Measurements from ENCODE around the gene WDR27. TPM values are rescaled to one million over a fixed set of nuclear protein-coding genes. Genes with fewer than 3 reads are reported as not detected.
A peak's percentile ranks its signal among the peaks of the same experiment; 100 is the strongest.
"Not testable (repeated sequence)": the region's sequence is repeated elsewhere in the genome, so short reads cannot be mapped to it uniquely, and the experiment has no call there.

Gene WDR27
- total RNA-seq, 1 donor from 2014 or later = 35.4 TPM

DNA sequence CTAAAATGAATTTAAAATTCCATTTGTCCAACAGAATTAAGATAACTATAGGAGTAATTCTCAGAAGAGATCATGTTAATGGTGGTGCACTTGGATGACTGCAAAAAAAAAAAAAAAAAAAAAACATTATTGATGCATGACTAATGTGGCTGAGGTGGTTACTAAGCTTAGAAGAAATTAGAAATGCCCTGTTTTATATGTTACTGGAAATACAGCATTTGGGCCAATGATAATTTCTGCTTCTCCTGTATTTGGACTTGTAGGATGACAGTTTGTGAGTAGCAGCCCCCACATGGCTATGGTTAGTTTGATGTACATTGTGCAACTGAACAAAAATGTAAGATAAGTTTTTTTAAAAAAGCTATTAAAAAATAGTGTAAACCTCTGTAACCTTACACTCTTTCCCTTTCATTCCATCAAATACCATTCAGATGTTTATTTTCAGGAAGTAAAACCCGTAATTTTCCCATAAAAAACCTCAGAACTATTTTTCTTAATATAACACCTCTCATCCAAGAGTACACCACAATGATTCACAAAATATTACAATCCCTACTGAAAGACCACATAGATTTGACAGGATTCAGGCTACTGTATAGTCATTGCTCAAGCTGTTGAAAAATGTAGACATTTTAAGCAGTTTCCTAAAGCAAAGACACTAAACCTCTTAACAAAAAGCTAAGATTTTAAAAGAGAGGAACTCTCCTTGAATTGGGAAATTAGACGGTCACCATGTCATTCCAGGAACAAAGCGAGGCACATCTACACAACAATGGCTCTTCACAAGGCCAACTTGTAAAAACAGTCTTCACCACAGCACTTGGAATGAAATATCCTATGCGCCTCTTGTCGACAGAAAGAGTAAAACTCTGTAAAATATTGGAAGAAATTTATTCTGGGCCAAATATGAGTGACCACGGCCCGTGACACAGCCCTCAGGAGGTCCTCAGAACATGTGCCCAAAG is 83.0 kb downstream of the WDR27 start:
- peak; percentile 28 for DNase-seq (ENCODE audit: low read depth)

DNA sequence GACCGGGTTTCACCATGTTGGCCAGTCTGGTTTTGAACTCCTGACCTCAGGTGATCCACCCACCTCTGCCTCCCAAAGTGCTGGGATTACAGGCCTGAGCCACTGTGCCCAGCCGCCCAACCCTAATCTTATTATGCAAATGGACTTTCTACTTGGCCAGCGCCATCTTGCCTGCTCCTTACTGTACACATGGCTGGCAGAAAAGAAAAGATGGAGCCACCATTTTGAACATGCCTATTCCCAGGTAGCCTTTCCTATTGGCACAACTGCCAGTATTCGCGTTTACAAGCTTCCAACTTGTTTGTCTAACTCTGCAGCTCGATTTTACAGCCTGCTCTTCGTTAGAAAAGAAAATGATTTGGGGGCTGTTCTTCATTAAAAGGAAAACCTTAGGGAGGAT is 84.3 kb downstream of the WDR27 start:
- DNase-seq (ENCODE audit: low read depth) = no peak

DNA sequence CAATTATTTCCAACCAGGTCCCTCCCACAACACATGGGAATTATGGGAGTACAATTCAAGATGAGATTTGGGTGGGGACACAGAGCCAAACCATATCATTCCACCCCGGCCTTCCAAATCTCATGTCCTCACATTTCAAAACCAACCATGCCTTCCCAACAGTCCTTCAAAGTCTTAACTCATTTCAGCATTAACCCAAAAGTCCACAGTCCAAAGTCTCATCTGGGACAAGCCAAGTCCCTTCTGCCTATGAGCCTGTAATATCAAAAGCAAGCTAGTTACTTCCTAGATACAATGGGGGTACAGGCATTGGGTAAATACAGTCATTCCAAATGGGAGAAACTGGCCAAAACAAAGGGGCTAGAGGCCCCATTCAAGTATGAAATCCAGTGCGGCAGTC is 93.2 kb downstream of the WDR27 start:
- DNase-seq (ENCODE audit: low read depth) = not testable (repeated sequence)

DNA sequence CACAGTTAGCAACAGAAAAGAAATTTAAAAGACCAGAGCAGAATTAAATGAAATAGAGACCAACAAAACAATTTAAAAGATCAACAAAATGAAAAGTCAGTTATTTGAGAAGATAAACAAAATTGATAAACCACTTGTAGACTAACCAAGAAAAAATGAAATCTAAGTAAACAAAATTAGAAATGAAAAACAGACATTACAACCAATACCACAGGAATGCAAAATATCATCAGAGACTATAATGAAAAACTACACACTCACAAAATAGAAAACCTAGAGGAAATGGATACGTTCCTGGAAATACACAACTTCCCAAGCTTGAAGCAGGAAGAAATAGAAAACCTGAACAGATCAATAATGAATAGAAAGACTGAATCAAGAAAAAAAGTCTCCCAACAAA is 97.8 kb downstream of the WDR27 start:
- DNase-seq (ENCODE audit: low read depth) = no peak

DNA sequence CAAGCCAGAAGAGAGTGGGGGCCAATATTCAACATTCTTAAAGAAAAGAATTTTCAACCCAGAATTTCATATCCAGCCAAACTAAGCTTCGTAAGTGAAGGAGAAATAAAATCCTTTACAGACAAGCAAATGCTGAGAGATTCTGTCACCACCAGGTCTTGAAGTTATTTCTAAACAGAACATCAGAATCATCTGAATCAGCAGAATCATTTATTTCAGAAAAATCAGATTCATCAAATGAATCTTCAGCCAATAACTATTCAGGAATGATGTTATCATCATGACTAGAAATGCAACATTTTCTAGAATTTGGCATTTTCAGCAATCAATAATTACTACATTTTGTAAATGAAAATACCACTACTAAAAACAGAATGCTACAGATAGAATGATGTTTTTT is 100.7 kb downstream of the WDR27 start:
- DNase-seq (ENCODE audit: low read depth) = not testable (repeated sequence)

DNA sequence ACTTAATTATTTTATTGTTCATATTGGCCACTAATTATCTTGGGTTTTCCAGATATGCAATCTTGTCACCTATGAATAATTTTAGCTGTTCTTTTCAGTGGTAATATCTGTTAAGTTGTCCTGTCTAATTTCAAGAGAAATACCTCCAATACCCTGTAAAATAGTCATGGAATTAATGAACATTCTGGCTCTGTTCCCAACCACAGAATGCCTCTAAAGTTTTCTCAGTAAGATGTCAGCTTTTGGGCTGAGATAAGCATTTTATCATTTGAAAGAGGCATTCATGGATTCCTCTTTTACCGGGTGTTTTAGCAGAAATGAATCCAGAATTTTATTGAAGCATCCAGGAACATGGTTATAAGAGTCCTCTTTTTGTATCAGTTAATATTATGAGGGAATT is 109.3 kb downstream of the WDR27 start:
- DNase-seq (ENCODE audit: low read depth) = peak; percentile 62

DNA sequence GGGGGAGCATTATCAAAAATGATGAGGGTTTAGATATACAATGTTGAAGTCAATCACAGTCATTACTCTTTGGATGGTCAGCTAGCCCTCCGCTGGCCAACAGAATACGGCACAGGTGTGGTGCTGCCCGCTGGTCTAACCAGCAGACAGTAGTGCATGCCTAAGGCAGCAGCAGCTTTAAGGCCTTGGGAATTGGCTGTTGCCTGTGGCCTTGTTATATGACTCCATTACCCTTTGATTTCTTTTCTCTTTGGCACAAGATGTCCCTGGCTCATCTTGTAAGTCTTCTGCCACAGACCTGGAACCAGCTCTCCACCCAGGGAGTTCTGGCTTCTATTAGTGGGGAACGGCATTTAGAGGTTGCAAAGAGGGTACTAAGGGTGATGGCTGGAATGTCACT is 110.2 kb downstream of the WDR27 start:
- DNase-seq (ENCODE audit: low read depth) = no peak

DNA sequence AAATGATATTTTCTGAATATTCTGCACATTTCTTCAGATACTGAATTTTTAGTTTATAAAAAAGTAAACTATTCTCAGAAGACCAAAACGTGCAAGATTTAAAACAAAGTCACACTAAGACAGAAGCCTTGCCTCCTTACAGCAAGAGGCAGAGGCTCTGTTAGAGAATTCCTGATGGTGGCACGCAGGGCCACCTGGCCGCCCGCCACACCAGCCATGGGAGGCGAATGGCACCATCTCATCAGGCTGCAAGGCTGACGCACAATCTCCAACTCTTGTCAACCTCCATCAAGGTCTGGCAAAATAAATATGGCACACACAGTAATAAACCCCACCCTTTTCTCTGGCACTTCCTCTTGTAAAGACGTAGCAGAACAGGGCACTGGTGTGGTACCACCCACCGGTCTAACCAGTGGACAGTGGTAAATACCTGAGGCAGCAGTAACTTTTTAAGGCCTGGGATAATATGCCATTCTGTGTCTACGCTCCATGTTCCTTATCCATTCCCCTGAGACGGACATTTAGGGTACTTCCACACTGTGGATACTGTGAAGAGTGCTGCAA is 111.4 kb downstream of the WDR27 start:
- DNase-seq (ENCODE audit: low read depth) = no peak

DNA sequence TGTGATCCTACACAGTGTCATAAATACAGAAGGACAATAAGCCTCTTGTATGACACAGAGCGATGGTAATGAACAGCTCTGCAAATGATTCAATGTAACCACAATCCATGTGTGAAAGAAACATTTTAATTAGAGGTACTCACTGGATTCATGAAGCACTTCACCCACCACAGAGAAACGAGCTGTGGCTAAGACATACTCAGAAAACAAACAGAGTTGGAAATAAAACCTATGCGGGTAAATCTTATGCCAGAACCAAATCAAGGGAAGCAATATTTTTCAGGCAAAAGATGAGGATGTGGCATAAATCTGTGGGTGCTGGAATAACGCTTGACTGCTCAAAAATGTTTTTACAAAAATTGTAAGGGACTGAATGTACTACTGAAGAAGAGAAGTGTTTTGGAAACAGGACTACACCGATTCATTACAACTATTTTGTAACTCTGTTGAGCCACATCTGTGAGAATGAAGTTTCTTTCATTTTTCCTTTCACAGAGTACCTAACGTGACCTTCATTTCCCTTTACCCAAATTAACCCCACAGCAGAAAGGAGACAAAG is 112.1 kb downstream of the WDR27 start:
- DNase-seq (ENCODE audit: low read depth) = peak; percentile 74

DNA sequence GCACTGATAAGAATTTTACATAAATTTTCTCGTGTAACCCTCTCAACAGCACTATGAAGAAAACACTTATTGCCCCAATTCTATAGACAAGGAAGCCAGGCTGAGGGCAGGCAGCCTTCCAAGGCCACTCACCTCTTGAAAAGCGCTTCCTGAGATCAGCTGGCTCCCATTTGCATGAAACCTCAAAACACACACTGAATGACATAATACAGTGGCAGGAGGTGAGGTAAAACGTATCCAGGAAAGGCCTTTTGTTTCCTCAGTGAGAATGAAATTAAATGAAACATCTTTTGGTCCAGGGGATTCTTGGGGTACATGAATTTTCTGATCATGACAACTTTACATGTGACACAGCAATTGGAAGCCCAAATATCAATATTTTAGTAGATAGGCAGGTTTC is 112.5 kb downstream of the WDR27 start:
- peak; percentile 52 for DNase-seq (ENCODE audit: low read depth)

DNA sequence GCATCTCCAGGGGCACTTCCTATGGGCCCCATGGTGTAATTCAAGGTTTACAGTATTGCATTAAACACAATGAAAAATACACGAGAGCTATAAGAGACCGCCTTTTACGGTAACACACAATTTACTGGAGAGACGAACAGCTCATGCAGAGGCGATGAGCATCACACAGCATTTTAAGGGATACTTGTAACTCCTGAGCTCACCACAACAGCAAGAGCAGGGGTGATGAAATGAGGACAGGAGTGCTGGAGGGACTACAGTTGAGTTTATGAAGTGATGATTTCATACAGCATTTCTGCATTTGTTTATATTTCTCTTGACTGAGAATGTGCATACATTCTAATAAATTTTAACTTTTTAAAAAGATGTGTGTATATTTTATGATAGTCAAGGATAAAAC is 113.9 kb downstream of the WDR27 start:
- DNase-seq (ENCODE audit: low read depth) = no peak

DNA sequence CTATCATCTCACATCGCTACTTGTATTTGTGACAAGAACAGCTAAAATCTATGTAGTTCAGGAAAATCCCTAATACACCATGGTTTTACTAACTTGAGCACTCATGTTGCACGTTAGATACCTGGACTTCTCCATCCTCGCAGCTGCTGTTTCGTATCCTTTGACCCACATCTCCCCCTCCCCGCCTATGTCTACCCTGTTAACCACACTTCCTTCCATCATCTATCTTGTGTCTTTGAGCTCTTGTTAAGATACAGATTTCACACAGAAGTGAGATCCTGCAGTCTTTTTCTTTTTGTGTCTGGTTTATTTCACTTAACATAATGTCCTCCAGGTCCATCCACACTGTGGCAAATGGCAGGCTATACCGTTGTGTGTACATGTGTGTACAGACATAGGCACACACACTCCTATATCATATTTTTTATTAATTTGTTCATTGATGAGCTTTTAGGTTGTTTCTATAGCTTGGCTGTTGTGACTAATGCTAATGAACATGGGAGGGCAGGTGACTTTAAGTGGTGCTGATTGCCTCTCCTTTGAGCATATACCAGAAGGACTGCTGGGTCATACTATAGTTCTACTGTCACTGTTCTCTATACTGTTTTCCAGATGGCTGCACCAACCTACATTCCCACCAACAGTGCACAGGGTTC is 117.8 kb downstream of the WDR27 start:
- no peak for DNase-seq (ENCODE audit: low read depth)

DNA sequence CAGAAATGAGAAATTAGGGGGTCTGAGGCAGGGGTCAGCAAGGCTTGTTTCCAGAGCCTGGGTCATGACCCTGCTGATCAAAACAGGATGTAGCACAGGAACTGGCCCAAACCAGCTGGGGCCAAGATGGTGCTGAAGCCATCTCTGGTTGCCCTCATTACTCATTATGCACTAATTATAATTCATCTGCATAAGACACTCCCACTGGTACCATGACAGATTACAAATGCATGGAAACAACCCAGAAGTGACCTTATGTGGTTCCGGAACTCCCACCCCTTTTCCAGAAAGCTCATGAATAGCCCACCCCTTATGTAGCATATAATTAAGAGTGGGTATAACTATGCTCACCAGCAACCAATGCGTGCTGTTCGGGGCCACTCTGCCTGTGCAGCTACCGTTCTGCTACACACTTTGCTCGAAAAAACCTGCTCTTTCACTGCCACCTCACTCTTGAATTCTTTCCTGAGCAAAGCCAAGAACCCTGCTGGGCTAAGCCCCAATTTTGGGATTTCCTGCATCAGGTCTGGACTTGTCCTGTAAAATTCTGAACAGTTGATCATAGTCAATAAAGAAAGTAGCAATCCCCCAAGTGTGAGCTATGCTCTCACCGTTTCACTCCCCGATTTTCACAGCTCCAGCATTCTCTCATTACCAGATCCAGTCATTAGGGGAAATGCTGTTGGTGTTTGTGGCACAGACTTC is 122.3 kb downstream of the WDR27 start:
- no peak for DNase-seq (ENCODE audit: low read depth)

DNA sequence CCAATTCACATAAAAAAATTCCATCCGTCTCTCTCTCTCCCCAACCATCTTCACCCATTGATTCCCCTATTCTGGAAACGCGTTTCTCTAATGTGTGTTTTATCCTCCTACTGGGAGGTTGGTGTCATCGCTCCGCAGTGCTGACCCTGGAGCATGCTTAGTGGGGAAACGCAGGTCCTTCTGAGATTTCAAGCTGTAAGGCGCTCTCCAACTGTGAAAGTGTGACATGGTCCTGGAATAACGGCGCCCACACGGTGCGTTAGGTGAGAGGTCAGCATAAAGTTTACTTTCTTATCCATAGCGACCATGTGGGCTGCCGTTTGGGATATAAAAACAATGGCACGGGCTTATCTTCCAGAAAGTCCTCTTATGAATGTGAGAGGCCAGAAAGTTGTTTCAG is 123.9 kb downstream of the WDR27 start:
- no peak for DNase-seq (ENCODE audit: low read depth)

DNA sequence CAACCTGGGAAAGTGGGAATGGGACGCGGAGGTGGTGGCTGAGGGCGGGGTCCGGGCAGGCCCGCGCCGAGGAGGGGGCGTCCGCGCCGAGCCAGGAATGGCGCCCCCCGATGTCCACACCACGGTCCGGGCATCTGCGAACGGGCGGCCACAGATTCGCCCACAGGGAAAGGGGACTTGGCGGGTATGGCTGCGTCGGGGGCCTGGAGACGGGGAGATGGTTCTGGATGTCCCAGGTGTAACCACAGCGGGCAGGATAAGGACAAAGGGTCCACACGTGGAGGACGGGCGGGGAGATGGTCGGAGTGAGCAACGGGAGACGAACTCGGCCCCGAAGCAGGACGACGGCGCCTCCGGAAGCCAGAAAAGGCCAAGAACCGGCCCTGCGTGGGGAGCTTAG is 124.6 kb downstream of the WDR27 start:
- DNase-seq (ENCODE audit: low read depth) = no peak

DNA sequence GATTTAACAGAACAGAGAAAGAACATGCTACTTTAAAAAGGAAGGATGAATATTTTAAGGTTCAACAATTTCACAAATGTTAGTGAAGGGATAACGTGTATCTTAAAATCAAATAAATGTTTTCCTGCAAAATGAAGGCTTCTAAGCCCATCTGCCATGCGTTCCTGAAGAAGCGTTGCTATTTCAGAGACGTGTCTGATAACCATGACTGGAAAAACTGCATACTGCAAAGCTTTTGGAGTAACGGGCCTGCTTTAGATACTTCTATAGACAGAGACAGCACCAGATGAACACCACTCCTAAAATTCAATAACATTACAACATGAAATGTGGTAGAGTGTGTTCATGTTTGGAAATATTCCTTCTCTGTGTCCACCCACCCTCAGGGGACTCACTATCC is 126.0 kb downstream of the WDR27 start:
- no peak for DNase-seq (ENCODE audit: low read depth)

DNA sequence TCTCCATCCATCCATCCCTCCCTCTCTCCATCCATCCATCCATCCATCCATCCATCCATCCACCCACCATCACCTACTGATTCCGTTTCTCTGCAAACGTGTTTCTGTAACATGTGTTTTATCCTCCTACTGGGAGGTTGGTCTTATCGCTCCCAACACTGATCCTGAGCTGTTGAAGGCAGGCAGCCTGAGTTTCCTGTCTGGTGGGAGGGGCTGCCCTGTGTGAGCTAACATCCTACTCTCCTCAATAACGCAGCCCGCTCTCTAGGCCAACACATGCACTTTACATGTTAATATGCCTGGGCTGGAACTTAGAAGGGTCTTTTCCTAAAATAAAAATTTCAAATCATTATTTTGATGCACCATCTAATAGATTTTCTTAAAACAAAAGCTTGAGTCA is 126.5 kb downstream of the WDR27 start:
- DNase-seq (ENCODE audit: low read depth) = no peak

DNA sequence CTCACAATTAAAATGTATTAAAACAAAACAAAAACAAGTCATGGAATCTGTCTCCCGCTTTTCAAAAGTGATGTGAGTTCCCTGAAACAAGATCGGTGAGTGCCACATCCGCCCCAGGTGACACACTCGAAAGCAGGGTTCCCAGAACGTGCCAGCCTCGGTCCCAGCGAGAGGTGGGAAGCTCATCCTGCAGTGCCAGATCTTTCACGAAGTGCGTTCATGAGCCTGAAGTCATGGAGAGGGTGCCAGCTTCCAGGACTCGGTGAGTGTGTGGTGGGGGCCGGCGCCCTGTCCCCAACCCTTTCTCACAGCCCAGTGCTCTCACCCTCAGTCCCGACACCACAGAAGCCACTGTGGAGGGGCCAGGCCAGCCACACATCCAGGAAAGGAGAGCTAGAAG is 127.4 kb downstream of the WDR27 start:
- DNase-seq (ENCODE audit: low read depth) = no peak

DNA sequence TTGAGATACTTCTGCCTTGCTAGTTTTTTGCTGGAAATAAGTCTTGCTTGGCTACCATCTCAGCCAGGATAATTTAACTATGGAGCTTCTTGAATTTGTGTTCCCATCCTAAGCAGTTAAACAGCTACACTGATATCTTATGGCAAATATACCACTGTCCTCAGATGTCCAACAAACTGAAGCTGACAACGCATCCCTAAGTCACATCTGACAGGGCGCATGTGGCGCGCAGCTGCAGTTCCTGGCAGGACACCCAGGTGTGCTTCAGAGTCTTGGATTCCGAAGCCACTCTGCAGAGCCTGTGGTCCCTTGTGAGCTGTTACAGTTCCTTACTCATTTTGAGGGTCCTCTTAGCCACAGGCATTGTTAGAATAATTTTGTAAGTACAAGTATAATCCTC is 127.9 kb downstream of the WDR27 start:
- DNase-seq (ENCODE audit: low read depth) = no peak

DNA sequence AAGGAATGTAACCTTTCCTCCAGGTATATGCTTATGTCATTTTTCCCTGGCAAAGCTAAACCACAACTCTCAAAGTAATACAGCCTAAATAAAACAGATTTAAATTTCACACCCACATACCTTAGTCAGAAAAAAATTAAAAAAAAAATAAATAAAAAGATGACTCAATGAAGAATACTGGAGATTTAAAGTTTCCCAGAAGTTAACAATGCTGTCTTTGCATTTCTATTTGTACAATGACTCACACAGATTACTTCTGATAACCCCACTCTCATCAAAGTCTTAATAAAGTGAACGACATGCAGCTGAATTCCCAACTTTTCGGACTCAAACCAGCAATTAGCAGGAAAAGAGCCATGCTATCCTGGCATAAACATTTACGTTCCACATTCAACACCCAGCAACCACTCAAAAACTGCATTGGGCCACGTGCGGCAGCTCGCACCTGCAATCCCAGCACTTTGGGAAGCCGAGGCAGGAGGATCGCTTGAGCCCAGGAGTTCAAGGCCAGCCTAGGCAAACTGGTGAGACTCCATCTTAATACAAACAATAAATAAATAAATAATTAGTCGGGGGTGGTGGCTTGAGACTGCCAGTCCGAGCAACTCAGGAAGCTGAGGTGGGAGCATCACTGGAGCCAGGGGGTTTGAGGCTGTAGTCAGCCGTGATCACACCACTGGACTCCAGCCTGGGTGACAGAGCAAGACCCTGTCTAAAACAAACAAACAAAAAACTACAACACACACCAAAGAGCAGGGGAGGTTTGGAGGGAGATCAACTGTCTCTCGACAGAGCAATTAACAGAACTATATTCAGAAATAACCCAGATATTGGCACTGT is 130.5 kb downstream of the WDR27 start:
- DNase-seq (ENCODE audit: low read depth) = no peak
